Measurements from ENCODE around the gene MAT2A. TPM values are rescaled to one million over a fixed set of nuclear protein-coding genes. Genes with fewer than 3 reads are reported as not detected.
"Not testable (repeated sequence)": the region's sequence is repeated elsewhere in the genome, so short reads cannot be mapped to it uniquely, and the experiment has no call there.

Gene MAT2A
- total and polyA plus RNA-seq, 9 of the 15 experiments (the other 6 are each of a cell fraction or from before 2014, with no cell fraction given), result 130 to 1,027 (median 240) TPM

DNA sequence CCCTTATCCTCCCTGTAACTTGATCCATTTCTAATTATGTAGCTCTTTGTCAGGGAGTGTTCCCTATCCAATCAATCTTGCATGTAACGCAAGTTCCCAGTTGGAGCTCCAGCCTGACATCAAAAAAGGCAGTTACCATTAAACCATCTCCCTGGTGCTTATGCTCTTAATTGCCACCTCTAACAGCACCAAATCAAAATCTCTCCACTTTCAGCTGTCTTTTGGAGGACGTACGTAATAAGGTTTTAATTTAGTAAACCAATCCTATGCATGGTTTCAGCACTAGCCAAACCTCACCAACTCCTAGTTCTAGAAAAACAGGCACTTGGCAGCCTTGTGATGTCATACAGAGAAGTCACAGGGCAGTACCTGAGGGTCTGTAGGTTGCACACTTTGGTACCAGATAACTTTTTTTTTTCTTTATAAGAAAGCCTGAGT is 5.3 kb downstream of the MAT2A start:
- Histone ChIP-seq H3K4me1 (replicated peaks in 1 of 2; ENCODE audit: control insufficient read depth in 2 of 2, insufficient read depth in 2 of 2, low read length in 2 of 2) (peaks cover 0 to 22% of the 10 kb centered on the region in 2 experiments; a peak in 3 of 5 replicates), H3K79me2 (ENCODE audit: control insufficient read depth, insufficient read depth, low read length) (peaks cover 42% of the 10 kb centered on the region), H4K20me1 (replicated peaks; ENCODE audit: control insufficient read depth, insufficient read depth, low read length) (peaks cover 42% of the 10 kb centered on the region), H3K36me3 (ENCODE audit: control insufficient read depth, insufficient read depth, low read length) (peaks cover 71% of the 10 kb centered on the region)
- DNase-seq (ENCODE audit: extremely low read depth in 1 of 4, low spot score in 3 of 4); BruUV-seq (replicated peaks); H3K9me1 ChIP-seq (ENCODE audit: control insufficient read depth, insufficient read depth, low read length); H3K27ac ChIP-seq (ENCODE audit: extremely low read depth, low read depth, low read length); CTCF ChIA-PET (ENCODE audit: low intra/inter-chr PET ratio); H3K4me2 ChIP-seq (ENCODE audit: insufficient read depth, low read length); in situ Hi-C loops (cut with MboI); H3K27me3 ChIP-seq (ENCODE audit: control insufficient read depth in 2 of 2, insufficient read depth in 2 of 2, low read length in 2 of 2); ATAC-seq; H2AFZ ChIP-seq (ENCODE audit: low read depth, low read length); H3K4me3 ChIP-seq; H3K9ac ChIP-seq (ENCODE audit: insufficient read depth in 1 of 2, low read depth in 2 of 2, low read length in 2 of 2); H3K9me3 ChIP-seq (replicated peaks; ENCODE audit: control insufficient read depth, insufficient read depth, low read depth, low read length); intact Hi-C loops (cut with micrococcal nuclease); FAIRE-seq: not testable (repeated sequence)
- peak; percentile 50 for TF ChIP-seq POLR2A (conservative IDR thresholded peaks at IDR 0.05)
- TF ChIP-seq, protein P1, sequence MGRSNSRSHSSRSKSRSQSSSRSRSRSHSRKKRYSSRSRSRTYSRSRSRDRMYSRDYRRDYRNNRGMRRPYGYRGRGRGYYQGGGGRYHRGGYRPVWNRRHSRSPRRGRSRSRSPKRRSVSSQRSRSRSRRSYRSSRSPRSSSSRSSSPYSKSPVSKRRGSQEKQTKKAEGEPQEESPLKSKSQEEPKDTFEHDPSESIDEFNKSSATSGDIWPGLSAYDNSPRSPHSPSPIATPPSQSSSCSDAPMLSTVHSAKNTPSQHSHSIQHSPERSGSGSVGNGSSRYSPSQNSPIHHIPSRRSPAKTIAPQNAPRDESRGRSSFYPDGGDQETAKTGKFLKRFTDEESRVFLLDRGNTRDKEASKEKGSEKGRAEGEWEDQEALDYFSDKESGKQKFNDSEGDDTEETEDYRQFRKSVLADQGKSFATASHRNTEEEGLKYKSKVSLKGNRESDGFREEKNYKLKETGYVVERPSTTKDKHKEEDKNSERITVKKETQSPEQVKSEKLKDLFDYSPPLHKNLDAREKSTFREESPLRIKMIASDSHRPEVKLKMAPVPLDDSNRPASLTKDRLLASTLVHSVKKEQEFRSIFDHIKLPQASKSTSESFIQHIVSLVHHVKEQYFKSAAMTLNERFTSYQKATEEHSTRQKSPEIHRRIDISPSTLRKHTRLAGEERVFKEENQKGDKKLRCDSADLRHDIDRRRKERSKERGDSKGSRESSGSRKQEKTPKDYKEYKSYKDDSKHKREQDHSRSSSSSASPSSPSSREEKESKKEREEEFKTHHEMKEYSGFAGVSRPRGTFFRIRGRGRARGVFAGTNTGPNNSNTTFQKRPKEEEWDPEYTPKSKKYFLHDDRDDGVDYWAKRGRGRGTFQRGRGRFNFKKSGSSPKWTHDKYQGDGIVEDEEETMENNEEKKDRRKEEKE (IDR thresholded peaks at IDR 0.05; ENCODE audit: borderline replicate concordance in 1 of 2, control insufficient read depth in 1 of 2, low read depth in 2 of 2, low read length in 1 of 2), result 0 out of 4 replicates have a peak, but pooled peaks of 1 of the 2 experiments have one; percentile 0
- TF ChIP-seq, protein P2, sequence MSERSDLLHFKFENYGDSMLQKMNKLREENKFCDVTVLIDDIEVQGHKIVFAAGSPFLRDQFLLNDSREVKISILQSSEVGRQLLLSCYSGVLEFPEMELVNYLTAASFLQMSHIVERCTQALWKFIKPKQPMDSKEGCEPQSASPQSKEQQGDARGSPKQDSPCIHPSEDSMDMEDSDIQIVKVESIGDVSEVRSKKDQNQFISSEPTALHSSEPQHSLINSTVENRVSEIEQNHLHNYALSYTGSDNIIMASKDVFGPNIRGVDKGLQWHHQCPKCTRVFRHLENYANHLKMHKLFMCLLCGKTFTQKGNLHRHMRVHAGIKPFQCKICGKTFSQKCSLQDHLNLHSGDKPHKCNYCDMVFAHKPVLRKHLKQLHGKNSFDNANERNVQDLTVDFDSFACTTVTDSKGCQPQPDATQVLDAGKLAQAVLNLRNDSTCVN (CRISPR knock-in tag; IDR thresholded peaks at IDR 0.05), result peak; percentile 9; the same call in 1 of the 2 replicates
- TF ChIP-seq POLR2AphosphoS5 (IDR thresholded peaks at IDR 0.05; ENCODE audit: control insufficient read depth, insufficient read depth, low read depth, low read length), result 0 out of 2 replicates have a peak, but pooled peaks have one; percentile 29
- TF ChIP-seq POLR2AphosphoS2 (IDR thresholded peaks at IDR 0.05; ENCODE audit: low read length), result 0 out of 2 replicates have a peak, but pooled peaks have one; percentile 64
- TF ChIP-seq SUPT5H (IDR thresholded peaks at IDR 0.05), result 0 out of 2 replicates have a peak, but pooled peaks have one; percentile 24
- peak; percentile 54 for TF ChIP-seq RBFOX2 (IDR thresholded peaks at IDR 0.05; ENCODE audit: low read depth, low read length)
- POLR2A ChIA-PET, result interaction anchor here (1.0 to 24.3 kb wide), 10 partner anchors 9 to 126 kb away, joined by 4 to 1576 read pairs (median 8); partner anchors contain the start of genes CAPG, GGCX, RNF181 and SH2D6
- WGBS (ENCODE audit: insufficient coverage, low coverage, missing lambda C conversion rate), result 85% methylated on average over 3 of the region's 3 CpGs

Data from K562 (cell line).